Spleen (tissue), 11 donors: Measurements from ENCODE around the gene GLRX2. TPM values are rescaled to one million over a fixed set of nuclear protein-coding genes. Genes with fewer than 3 reads are reported as not detected.
A peak's percentile ranks its signal among the peaks of the same experiment; 100 is the strongest.

Experiments used
- DNase-seq: peaks from one replicate; pipeline ENCODE4 v3.0.0-alpha.2; 2020
- H3K27ac ChIP-seq, 8 donors: fragments of 200-600 bp; sonication (generic) in 7 of 8; 1 replicate in 4 of 8; 2 replicates in 4 of 8; pipeline versions ENCODE4 v1.5.0 to v1.8.0; 2016 to 2021; ENCODE audit warnings: inconsistent platforms in 4 of 8, mild to moderate bottlenecking in 4 of 8, moderate library complexity in 1 of 8
- H3K27me3 ChIP-seq, 7 donors: fragments of 200-600 bp; sonication (generic) in 6 of 7; replicated peaks in 1 of 7; 1 replicate in 4 of 7; 2 replicates in 3 of 7; pipeline versions ENCODE4 v1.5.0 to v1.8.0; 2016 to 2021; ENCODE audit warnings: inconsistent platforms in 3 of 7, mild to moderate bottlenecking in 1 of 7
- H3K36me3 ChIP-seq, 6 donors: fragments of 200-600 bp; sonication (generic) in 5 of 6; 1 replicate in 4 of 6; 2 replicates in 2 of 6; pipeline versions ENCODE4 v1.5.0 to v1.8.0; 2016 to 2021; ENCODE audit warnings: inconsistent platforms in 2 of 6
- H3K4me1 ChIP-seq, 6 donors: fragments of 200-600 bp; sonication (generic) in 5 of 6; 1 replicate in 3 of 6; 2 replicates in 3 of 6; pipeline versions ENCODE4 v1.5.0 to v1.8.0; 2016 to 2021; ENCODE audit warnings: inconsistent platforms in 3 of 6
- H3K4me3 ChIP-seq, 8 donors: fragments of 200-600 bp; sonication (generic) in 7 of 8; 1 replicate in 4 of 8; 2 replicates in 4 of 8; pipeline versions ENCODE4 v1.5.0 to v1.8.0; 2016 to 2021; ENCODE audit warnings: inconsistent platforms in 4 of 8, mild to moderate bottlenecking in 4 of 8, moderate library complexity in 2 of 8
- H3K9me3 ChIP-seq, 8 donors: fragments of 200-600 bp; sonication (generic) in 7 of 8; 1 replicate in 4 of 8; 2 replicates in 4 of 8; pipeline versions ENCODE4 v1.5.0 to v1.8.0; 2016 to 2021; ENCODE audit warnings: inconsistent platforms in 4 of 8
- POLR2A ChIP-seq, 3 donors: fragments of 450-650 bp; IDR thresholded peaks; one replicate each; pipeline ENCODE4 v1.5.1; 2017; ENCODE audit warnings: antibody characterized with exemption in 3 of 3, mild to moderate bottlenecking in 1 of 3
- POLR2AphosphoS5 ChIP-seq, 3 donors: sonication (generic); formaldehyde crosslinking; IDR thresholded peaks; one replicate each; pipeline ENCODE4 v1.5.1; 2017; ENCODE audit warnings: antibody characterized with exemption in 3 of 3
- WGBS, 5 donors: extraction: QIAGEN DNeasy Blood & Tissue Kit in 3 of 5; methylation state at CpG; one replicate each; pipeline versions ENCODE4 v1.1.5 to v1.1.7; 2013 to 2018; 5-methylcytosine and 5-hydroxymethylcytosine counted together
- intact Hi-C: fragments of 100-400 bp; cut with DNase I; formaldehyde crosslinking; loops from one replicate; pipeline ENCODE4 v1.15.0; 2023; ENCODE audit warnings: low total_unique reads
- polyA plus RNA-seq, 3 donors: library from polyadenylated mRNA; stranded (reverse); fragments of 200-250 nt; gene quantifications; one replicate each; pipeline ENCODE4 v1.2.1, GENCODE V29; 2013
- total RNA-seq, 7 donors: library from RNA; depleted of rRNA in 3 of 7; stranded (reverse); fragments of >200 nt in 3 of 7; fragmentation: NEBNext Ultra II Directional in 4 of 7; extraction: Animal tissue kit (Norgen Biotek cat#: 25700) in 4 of 7; gene quantifications; one replicate each; pipeline versions ENCODE4 v1.1.0 to v1.2.1, GENCODE V29; 2016 to 2021
- TF ChIP-seq, protein P1 (sequence below), 11 experiments: fragments of 200-600 bp in 7 of 11; fragments of 450-650 bp in 4 of 11; sonication (generic) in 4 of 11; IDR thresholded peaks in 8 of 11; conservative IDR thresholded peaks in 3 of 11; 1 replicate in 7 of 11; 2 replicates in 4 of 11; pipeline versions ENCODE4 v1.4.0 to v1.8.0; 2016 to 2021; ENCODE audit warnings: antibody characterized with exemption in 11 of 11, inconsistent platforms in 4 of 11, mild to moderate bottlenecking in 1 of 11
- donor health status: healthy with polysubstance abuse.
- donor health status: DM: no; HTN: no; CAD: no; lungs with moderate emphysema.
- donor health status: DM: no; HTN: no; CAD: no.
- donor health status: Bipolar disorder and iron deficiency.
- donor health status: healthy.
- donor health status: DM: no; HTN: no; CAD: no.
- donor health status: DM: yes; HTN: yes; CAD: no.

The GLRX2 gene
- total and polyA plus RNA-seq, 10 donors, result 5.9 to 20.0 (median 11.0) TPM

DNA sequence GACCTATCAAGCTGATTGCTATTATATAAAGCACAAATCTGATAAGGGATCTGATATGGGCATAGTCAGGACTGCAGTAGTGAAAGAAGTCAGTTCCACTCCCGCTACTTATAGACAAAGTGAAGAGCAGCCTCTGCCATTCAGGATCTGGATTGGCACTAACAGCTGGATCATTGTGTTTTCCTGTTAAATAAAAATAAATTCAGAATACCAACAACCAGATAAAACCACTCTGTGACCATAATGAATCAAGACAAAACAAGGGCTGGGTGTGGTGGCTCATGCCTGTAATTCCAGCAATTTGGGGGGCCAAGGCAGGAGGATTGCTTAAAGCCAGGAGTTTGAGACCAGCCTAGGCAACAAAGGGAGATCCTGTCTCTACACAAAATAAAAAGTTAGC lies 5.0 kb upstream of the GLRX2 start:
- TF ChIP-seq POLR2AphosphoS5 (IDR thresholded peaks at IDR 0.05) (no peak), POLR2A (IDR thresholded peaks at IDR 0.05) (no peak)
- TF ChIP-seq, protein P1, sequence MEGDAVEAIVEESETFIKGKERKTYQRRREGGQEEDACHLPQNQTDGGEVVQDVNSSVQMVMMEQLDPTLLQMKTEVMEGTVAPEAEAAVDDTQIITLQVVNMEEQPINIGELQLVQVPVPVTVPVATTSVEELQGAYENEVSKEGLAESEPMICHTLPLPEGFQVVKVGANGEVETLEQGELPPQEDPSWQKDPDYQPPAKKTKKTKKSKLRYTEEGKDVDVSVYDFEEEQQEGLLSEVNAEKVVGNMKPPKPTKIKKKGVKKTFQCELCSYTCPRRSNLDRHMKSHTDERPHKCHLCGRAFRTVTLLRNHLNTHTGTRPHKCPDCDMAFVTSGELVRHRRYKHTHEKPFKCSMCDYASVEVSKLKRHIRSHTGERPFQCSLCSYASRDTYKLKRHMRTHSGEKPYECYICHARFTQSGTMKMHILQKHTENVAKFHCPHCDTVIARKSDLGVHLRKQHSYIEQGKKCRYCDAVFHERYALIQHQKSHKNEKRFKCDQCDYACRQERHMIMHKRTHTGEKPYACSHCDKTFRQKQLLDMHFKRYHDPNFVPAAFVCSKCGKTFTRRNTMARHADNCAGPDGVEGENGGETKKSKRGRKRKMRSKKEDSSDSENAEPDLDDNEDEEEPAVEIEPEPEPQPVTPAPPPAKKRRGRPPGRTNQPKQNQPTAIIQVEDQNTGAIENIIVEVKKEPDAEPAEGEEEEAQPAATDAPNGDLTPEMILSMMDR (IDR thresholded peaks at IDR 0.05 in 8 of 11, conservative IDR thresholded peaks at IDR 0.05 in 3 of 11), result no peak
- intact Hi-C loops, result no loop called here
- Histone ChIP-seq H3K27me3 (no peaks in the 10 kb centered on the region), H3K9me3 (no peaks in the 10 kb centered on the region), H3K36me3 (no peaks in the 10 kb centered on the region), H3K4me3 (peak overlapping the region in 1 of 8 donors; percentile 37), H3K27ac (peak overlapping the region in 7 of 8 donors; percentile 37 to 77 (median 63)), H3K4me1 (peaks cover 0 to 30% (median 10%) of the 10 kb centered on the region in 6 donors)
- 67 to 95% (median 83%) methylated on average over 1 of the region's 1 CpG for WGBS, 5 donors
- no peak for DNase-seq

DNA sequence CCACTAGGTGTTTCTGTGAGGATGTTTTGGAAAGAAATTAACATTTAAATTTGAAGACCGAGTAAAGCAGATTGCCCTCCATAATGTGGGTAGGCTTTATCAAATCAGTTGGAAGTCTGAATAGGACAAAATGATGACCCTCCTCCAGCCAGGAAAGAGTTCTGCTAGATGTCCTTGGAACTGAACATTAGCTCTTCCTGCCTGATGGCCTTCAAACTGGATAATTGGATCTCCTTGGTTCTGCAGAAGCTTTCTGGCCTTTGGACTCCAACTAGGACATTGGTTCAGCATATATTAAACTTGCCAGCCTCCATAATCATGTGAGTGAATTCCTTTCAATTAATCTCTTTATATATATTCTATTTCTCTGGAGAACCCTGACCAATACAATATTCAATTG lies 4.4 kb upstream of the GLRX2 start:
- H3K27ac ChIP-seq, result peak overlapping the region in 6 of 8 donors; percentile 37 to 77 (median 58)
- TF ChIP-seq, protein P1 (IDR thresholded peaks at IDR 0.05 in 8 of 11, conservative IDR thresholded peaks at IDR 0.05 in 3 of 11), result no peak
- TF ChIP-seq POLR2A (IDR thresholded peaks at IDR 0.05) (no peak), POLR2AphosphoS5 (IDR thresholded peaks at IDR 0.05) (peak in 1 of 3 donors; percentile 45)
- no peak for DNase-seq
- H3K4me1 ChIP-seq, result peaks cover 0 to 30% (median 10%) of the 10 kb centered on the region in 6 donors
- H3K9me3 ChIP-seq, result no peaks in the 10 kb centered on the region
- WGBS, 5 donors, result 73 to 84% (median 79%) methylated on average over 1 of the region's 1 CpG
- intact Hi-C loops, result no loop called here
- no peaks in the 10 kb centered on the region for H3K36me3 ChIP-seq
- H3K4me3 ChIP-seq, result peak overlapping the region in 1 of 8 donors; percentile 37
- H3K27me3 ChIP-seq, result no peaks in the 10 kb centered on the region

DNA sequence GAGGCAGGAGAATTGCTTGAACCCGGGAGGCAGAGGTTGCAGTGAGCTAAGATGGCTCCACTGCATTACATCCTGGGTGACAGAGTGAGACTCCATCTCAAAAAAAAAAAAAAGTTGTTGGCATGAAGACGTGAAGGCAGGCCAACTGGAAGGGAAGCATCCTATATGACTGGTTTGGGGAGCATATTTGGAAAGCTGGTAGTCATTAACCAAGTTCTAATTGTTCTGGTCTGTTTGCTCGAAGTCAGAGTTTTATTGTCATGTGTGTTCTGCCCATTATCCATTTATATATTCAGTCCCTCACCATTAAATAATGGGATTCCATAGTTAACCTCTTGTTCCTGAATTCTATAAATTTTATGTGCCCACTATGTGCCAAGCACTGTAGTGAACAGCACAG lies 3.3 kb upstream of the GLRX2 start:
- Histone ChIP-seq H3K9me3 (no peaks in the 10 kb centered on the region), H3K27me3 (no peaks in the 10 kb centered on the region), H3K4me3 (no peak overlapping the region), H3K27ac (no peak overlapping the region), H3K36me3 (no peaks in the 10 kb centered on the region), H3K4me1 (peaks cover 6 to 40% (median 19%) of the 10 kb centered on the region in 6 donors)
- intact Hi-C loops, result no loop called here
- 91 to 95% (median 93%) methylated on average over 3 of the region's 3 CpGs for WGBS, 5 donors
- no peak for DNase-seq
- TF ChIP-seq, protein P1 (IDR thresholded peaks at IDR 0.05 in 8 of 11, conservative IDR thresholded peaks at IDR 0.05 in 3 of 11), result no peak
- no peak for TF ChIP-seq POLR2AphosphoS5 (IDR thresholded peaks at IDR 0.05)

DNA sequence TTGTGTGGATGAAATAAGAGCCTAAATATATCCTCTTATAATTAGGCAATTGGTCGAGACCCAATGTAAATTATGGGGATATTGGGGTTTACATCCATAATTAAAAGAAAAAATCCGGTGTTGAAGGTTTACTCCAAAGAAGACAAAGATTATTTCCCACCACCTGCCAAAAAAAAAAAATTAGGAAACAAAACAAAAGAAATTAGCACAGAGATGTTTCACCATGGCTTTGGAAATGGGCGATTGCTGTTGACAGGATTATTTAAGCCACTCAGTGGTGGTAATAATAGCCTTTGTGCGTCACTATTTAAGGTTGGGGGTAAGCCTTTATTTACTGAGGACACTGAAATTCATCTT lies 585 bp upstream of the GLRX2 start:
- intact Hi-C loops, result no loop called here
- 30 to 61% (median 44%) methylated on average over 4 of the region's 4 CpGs for WGBS, 5 donors
- Histone ChIP-seq H3K36me3 (peaks cover 0 to 3% (median 1%) of the 10 kb centered on the region in 6 donors), H3K4me3 (peak overlapping the region; percentile 75 to 96 (median 92)), H3K27ac (peak overlapping the region; percentile 89 to 94 (median 92)), H3K9me3 (no peaks in the 10 kb centered on the region), H3K27me3 (no peaks in the 10 kb centered on the region), H3K4me1 (peaks cover 9 to 40% (median 24%) of the 10 kb centered on the region in 6 donors)
- TF ChIP-seq, protein P1 (IDR thresholded peaks at IDR 0.05 in 8 of 11, conservative IDR thresholded peaks at IDR 0.05 in 3 of 11), result no peak
- TF ChIP-seq POLR2AphosphoS5 (IDR thresholded peaks at IDR 0.05), result no peak
- TF ChIP-seq POLR2A (IDR thresholded peaks at IDR 0.05), result no peak
- DNase-seq, result no peak
